Measurements from ENCODE around the gene MBOAT7. TPM values are rescaled to one million over a fixed set of nuclear protein-coding genes. Genes with fewer than 3 reads are reported as not detected.

MBOAT7 gene
- polyA plus RNA-seq, 1 donor from 2014 or later: 19.0 TPM

Other genes starting within 250 kb of the MBOAT7 start
- 3.3 and 6.0 TPM in 2 replicates for gene CACNG8, start 226.6 kb downstream of the MBOAT7 start, polyA plus RNA-seq
- gene CACNG6, start 197.9 kb downstream of the MBOAT7 start, polyA plus RNA-seq: 0.28 and 0.60 TPM in 2 replicates
- not detected in 2 replicates for gene VSTM1, start 125.7 kb downstream of the MBOAT7 start, polyA plus RNA-seq
- gene TARM1, start 108.2 kb downstream of the MBOAT7 start, polyA plus RNA-seq: not detected in 2 replicates
- gene OSCAR, start 88.8 kb downstream of the MBOAT7 start, polyA plus RNA-seq: 0.20 TPM in 1 of 2 replicates, not detected in the other
- gene NDUFA3, start 86.7 kb downstream of the MBOAT7 start, polyA plus RNA-seq: 21.4 and 62.8 TPM in 2 replicates
- gene TFPT, start 73.9 kb downstream of the MBOAT7 start, polyA plus RNA-seq: 24.3 and 28.0 TPM in 2 replicates
- 73.5 and 76.6 TPM in 2 replicates for gene PRPF31, start 73.8 kb downstream of the MBOAT7 start, polyA plus RNA-seq
- gene CNOT3, start 51.8 kb downstream of the MBOAT7 start, polyA plus RNA-seq: 3.8 and 7.6 TPM in 2 replicates
- gene LENG1, start 29.9 kb downstream of the MBOAT7 start, polyA plus RNA-seq: 14.0 and 17.0 TPM in 2 replicates
- gene TMC4, start 16.4 kb downstream of the MBOAT7 start, polyA plus RNA-seq: 0.15 and 2.2 TPM in 2 replicates
- gene TSEN34, start 1.7 kb upstream of the MBOAT7 start, polyA plus RNA-seq: 113 and 130 TPM in 2 replicates
- 1,693 and 1,965 TPM in 2 replicates for gene RPS9, start 11.3 kb upstream of the MBOAT7 start, polyA plus RNA-seq
- gene LILRB3, start 33.4 kb upstream of the MBOAT7 start, polyA plus RNA-seq: not detected in 2 replicates
- gene LILRA6, start 53.2 kb upstream of the MBOAT7 start, polyA plus RNA-seq: not detected in 2 replicates
- gene LILRB5, start 67.7 kb upstream of the MBOAT7 start, polyA plus RNA-seq: not detected in 2 replicates
- gene LILRB2, start 91.5 kb upstream of the MBOAT7 start, polyA plus RNA-seq: not detected in 2 replicates
- gene LILRA5, start 123.6 kb upstream of the MBOAT7 start, polyA plus RNA-seq: not detected in 2 replicates
- not detected in 2 replicates for gene LILRA4, start 149.6 kb upstream of the MBOAT7 start, polyA plus RNA-seq
- not detected in 2 replicates for gene LAIR1, start 175.4 kb upstream of the MBOAT7 start, polyA plus RNA-seq
- 33.4 and 36.1 TPM in 2 replicates for gene TTYH1, start 225.9 kb upstream of the MBOAT7 start, polyA plus RNA-seq

Measured in neural cell (in vitro differentiated cells).